HCT116 (cell line): Measurements from ENCODE around the gene TNFRSF19.

Experiments
- EZH2 ChIP-seq: fragments of 200-600 bp; sonication (generic); IDR thresholded peaks from 2 replicates; pipeline ENCODE4 v1.6.1; 2017; ENCODE audit warnings: antibody characterized with exemption, mixed run types
- EZH2phosphoT487 ChIP-seq: fragments of 200-600 bp; IDR thresholded peaks from 2 replicates; pipeline ENCODE4 v1.6.1; 2018; ENCODE audit warnings: antibody characterized with exemption, borderline replicate concordance
- POLR2AphosphoS5 ChIP-seq: IDR thresholded peaks from 2 replicates; pipeline ENCODE4 v1.6.1; 2011; ENCODE audit warnings: mild to moderate bottlenecking, low read depth, low read length, moderate library complexity
- SP1 ChIP-seq: IDR thresholded peaks from 2 replicates; pipeline ENCODE4 v1.6.1; 2012; ENCODE audit warnings: low read depth
- ZBTB33 ChIP-seq: IDR thresholded peaks from 2 replicates; pipeline ENCODE4 v1.6.1; 2011; ENCODE audit warnings: mild to moderate bottlenecking, low read length, moderate library complexity; ENCODE audit not compliant: insufficient replicate concordance; ENCODE audit errors: extremely low read depth
- TF ChIP-seq, protein P1 (sequence below), 3 experiments: fragments of 200-600 bp in 1 of 3; sonication (generic) in 1 of 3; IDR thresholded peaks in 2 of 3; conservative IDR thresholded peaks in 1 of 3; 2 replicates each; pipeline ENCODE4 v1.5.1; 2012 to 2017; ENCODE audit warnings: low read depth in 2 of 3, low read length in 2 of 3, antibody characterized with exemption in 1 of 3, borderline replicate concordance in 1 of 3, control low read depth in 1 of 3, mild to moderate bottlenecking in 1 of 3, mixed read lengths in 1 of 3, mixed run types in 1 of 3, moderate library complexity in 1 of 3; ENCODE audit not compliant: insufficient read depth in 1 of 3

GRCh38 chr13:23685416-23685815, 115.2 kb downstream of the TNFRSF19 start:
- TF ChIP-seq, protein P1, sequence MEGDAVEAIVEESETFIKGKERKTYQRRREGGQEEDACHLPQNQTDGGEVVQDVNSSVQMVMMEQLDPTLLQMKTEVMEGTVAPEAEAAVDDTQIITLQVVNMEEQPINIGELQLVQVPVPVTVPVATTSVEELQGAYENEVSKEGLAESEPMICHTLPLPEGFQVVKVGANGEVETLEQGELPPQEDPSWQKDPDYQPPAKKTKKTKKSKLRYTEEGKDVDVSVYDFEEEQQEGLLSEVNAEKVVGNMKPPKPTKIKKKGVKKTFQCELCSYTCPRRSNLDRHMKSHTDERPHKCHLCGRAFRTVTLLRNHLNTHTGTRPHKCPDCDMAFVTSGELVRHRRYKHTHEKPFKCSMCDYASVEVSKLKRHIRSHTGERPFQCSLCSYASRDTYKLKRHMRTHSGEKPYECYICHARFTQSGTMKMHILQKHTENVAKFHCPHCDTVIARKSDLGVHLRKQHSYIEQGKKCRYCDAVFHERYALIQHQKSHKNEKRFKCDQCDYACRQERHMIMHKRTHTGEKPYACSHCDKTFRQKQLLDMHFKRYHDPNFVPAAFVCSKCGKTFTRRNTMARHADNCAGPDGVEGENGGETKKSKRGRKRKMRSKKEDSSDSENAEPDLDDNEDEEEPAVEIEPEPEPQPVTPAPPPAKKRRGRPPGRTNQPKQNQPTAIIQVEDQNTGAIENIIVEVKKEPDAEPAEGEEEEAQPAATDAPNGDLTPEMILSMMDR (IDR thresholded peaks at IDR 0.05 in 2 of 3, conservative IDR thresholded peaks at IDR 0.05 in 1 of 3; ENCODE audit: borderline replicate concordance in 1 of 3, insufficient read depth in 1 of 3, low read depth in 2 of 3, low read length in 2 of 3): no peak
- no peak for TF ChIP-seq EZH2phosphoT487
- TF ChIP-seq POLR2AphosphoS5: no peak
- no peak for TF ChIP-seq ZBTB33
- no peak for TF ChIP-seq SP1
- TF ChIP-seq EZH2: no peak
